RPMI7951 (cell line): ENCODE measurements around the gene PTPRQ. TPM values are rescaled to one million over a fixed set of nuclear protein-coding genes. Genes with fewer than 3 reads are reported as not detected.

ENCODE experiments used
- DNase-seq: peaks from one replicate; pipeline ENCODE4 v3.0.0-alpha.2; 2012; ENCODE audit warnings: low read depth
- total RNA-seq: library from RNA; depleted of rRNA; stranded (reverse); fragments of >200 nt; shearing (Covaris generic); gene quantifications from 2 replicates; pipeline ENCODE4 v1.2.3, GENCODE V29; 2014

PTPRQ gene
- total RNA-seq, 1 experiment from 2014 or later: under 0.01 TPM

DNA sequence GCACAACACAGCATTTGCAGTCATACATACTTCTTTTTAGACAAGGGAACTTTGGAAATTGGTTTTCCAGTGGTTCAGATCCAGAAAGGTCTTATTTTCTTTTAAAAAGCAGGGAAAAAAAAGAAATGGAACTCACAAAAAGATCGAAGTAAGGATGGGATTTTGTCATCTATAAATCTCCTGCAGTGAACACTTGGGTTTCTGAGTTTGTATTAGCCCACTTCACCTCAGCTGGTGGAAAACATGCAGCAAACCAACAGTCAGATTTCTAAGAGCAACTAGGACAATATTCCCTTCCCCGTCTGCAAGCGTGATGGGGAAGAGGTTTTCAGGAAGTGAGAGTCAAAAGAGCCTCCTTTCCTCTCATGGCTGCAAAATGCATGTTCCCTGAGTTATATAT is 277.3 kb downstream of the PTPRQ start:
- DNase-seq: no peak
